NT2/D1 (cell line): ENCODE data around the gene APC2.

Experiments
- SUZ12 ChIP-seq: IDR thresholded peaks from 2 replicates; pipeline ENCODE4 v1.6.1; 2011; ENCODE audit not compliant: insufficient read length, insufficient read depth; ENCODE audit errors: extremely low read depth
- ZNF274 ChIP-seq: IDR thresholded peaks from 2 replicates; pipeline ENCODE4 v1.6.1; 2011; ENCODE audit warnings: mild to moderate bottlenecking, low read depth, low read length

DNA sequence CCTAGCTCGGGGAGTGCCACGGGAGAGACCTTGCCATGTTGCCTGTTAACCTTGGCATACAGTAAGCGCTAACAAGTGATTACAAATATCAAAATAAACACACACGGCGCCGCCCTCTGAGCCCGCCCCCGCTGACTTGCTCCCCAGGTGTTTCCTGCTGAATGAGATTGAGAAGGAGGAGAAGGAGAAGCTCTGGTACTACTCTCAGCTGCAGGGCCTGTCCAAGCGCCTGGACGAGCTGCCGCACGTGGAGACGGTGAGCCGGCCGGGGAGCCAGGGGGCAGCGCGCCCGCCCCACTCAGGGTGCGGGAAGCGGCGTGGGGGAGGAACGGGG is 5.0 kb downstream of the APC2 start:
- no peak for TF ChIP-seq ZNF274
- no peak for TF ChIP-seq SUZ12
